ENCODE data around the gene EFEMP2.

DNA sequence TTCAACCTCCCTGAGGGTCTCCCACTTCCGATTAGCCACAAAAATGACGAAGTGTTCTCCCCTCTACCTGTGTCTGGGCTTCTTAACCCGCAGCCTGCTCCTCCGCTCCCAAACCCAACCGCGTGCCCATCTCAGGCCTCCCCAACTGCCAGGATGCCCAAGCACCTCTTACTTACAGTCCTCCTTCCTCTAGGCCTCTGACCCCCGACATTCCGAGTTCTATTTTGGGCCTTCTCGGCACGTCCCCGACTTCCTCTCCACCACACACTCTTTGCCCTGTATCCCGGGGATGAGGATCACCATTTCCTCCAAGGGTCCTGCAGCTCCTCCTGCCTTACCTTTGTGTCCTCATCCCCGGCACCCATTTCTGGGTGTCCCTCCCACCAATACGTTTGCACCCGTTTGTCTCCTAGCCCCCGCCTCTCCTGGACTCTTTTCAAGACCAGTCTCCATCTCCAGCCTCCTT lies 12.8 kb downstream of the EFEMP2 start:
- TF ChIP-seq FOXM1 (IDR thresholded peaks at IDR 0.05; ENCODE audit: borderline replicate concordance) (no peak), FOXA1 (IDR thresholded peaks at IDR 0.05) (no peak), BHLHE40 (IDR thresholded peaks at IDR 0.05; ENCODE audit: borderline replicate concordance) (no peak), CTBP1 (IDR thresholded peaks at IDR 0.05; ENCODE audit: borderline replicate concordance) (no peak), HDGF (IDR thresholded peaks at IDR 0.05; ENCODE audit: borderline replicate concordance) (no peak), SUZ12 (IDR thresholded peaks at IDR 0.05) (no peak), SP1 (IDR thresholded peaks at IDR 0.05) (no peak), TARDBP (IDR thresholded peaks at IDR 0.05) (no peak), FOXK2 (IDR thresholded peaks at IDR 0.05) (no peak), ZNF384 (IDR thresholded peaks at IDR 0.05) (no peak), NFRKB (IDR thresholded peaks at IDR 0.05) (no peak)

Measured in HEK293T (cell line).